K562 (cell line): ENCODE results near the gene KRTCAP2. TPM values are rescaled to one million over a fixed set of nuclear protein-coding genes. Genes with fewer than 3 reads are reported as not detected.

ENCODE experiments used
- ARNT ChIP-seq, 2 experiments: fragments of 450-650 bp; IDR thresholded peaks; 2 replicates each; pipeline ENCODE4 v1.6.1; 2016; ENCODE audit warnings: mild to moderate bottlenecking in 1 of 2
- GMEB1 ChIP-seq: fragments of 250-450 bp; sonication (Bioruptor Pico); IDR thresholded peaks from 2 replicates; pipeline ENCODE4 v1.4.0; 2020; ENCODE audit warnings: mild to moderate bottlenecking
- HMBOX1 ChIP-seq: sonication (generic); IDR thresholded peaks from 2 replicates; pipeline ENCODE4 v1.6.1; 2016
- HNRNPUL1 ChIP-seq: fragments of 200-400 bp; formaldehyde crosslinking; IDR thresholded peaks from 2 replicates; pipeline ENCODE4 v1.6.1; 2017; ENCODE audit warnings: low read length
- MTA1 ChIP-seq: fragments of 450-650 bp; IDR thresholded peaks from 2 replicates; pipeline ENCODE4 v1.6.1; 2017; ENCODE audit warnings: borderline replicate concordance
- NFE2L1 ChIP-seq: fragments of 450-650 bp; IDR thresholded peaks from 2 replicates; pipeline ENCODE4 v1.6.1; 2016; ENCODE audit warnings: missing genetic modification characterization, low read depth, mild to moderate bottlenecking, missing compliant biosample characterization, moderate library complexity, borderline replicate concordance
- PTTG1 ChIP-seq: fragments of 450-650 bp; IDR thresholded peaks from 2 replicates; pipeline ENCODE4 v1.6.1; 2016; ENCODE audit warnings: low read depth, mild to moderate bottlenecking, missing genetic modification characterization, missing compliant biosample characterization
- SIRT6 ChIP-seq: IDR thresholded peaks from one replicate; pipeline ENCODE4 v1.6.1; 2012; ENCODE audit warnings: low read depth, mild to moderate bottlenecking, control low read depth, inconsistent platforms, low read length, moderate library complexity
- ZBTB26 ChIP-seq: fragments of 450-650 bp; formaldehyde crosslinking; IDR thresholded peaks from 2 replicates; pipeline ENCODE4 v1.4.0; 2022; ENCODE audit warnings: missing genetic modification characterization
- ZFX ChIP-seq: sonication (generic); formaldehyde crosslinking; IDR thresholded peaks from 2 replicates; pipeline ENCODE4 v1.8.0; 2022; ENCODE audit warnings: mild to moderate bottlenecking, missing genetic modification reagents, moderate library complexity
- ZNF23 ChIP-seq: fragments of 250-450 bp; sonication (Bioruptor Pico); IDR thresholded peaks from 2 replicates; pipeline ENCODE4 v1.4.0; 2020; ENCODE audit warnings: mild to moderate bottlenecking
- ZNF24 ChIP-seq: fragments of 450-650 bp; IDR thresholded peaks from 2 replicates; pipeline ENCODE4 v1.6.1; 2016
- ZNF518B ChIP-seq: fragments of 250-450 bp; sonication (Bioruptor Pico); IDR thresholded peaks from 2 replicates; pipeline ENCODE4 v1.5.0; 2021; ENCODE audit warnings: mild to moderate bottlenecking, moderate library complexity
- ZNF609 ChIP-seq: sonication (generic); formaldehyde crosslinking; IDR thresholded peaks from 2 replicates; pipeline ENCODE4 v1.8.1; 2023; ENCODE audit warnings: missing genetic modification reagents, mild to moderate bottlenecking, borderline replicate concordance
- ZNF75A ChIP-seq: fragments of 450-650 bp; formaldehyde crosslinking; IDR thresholded peaks from 2 replicates; pipeline ENCODE4 v1.4.0; 2020; ENCODE audit warnings: mild to moderate bottlenecking
- polyA plus RNA-seq, 8 experiments: library from polyadenylated mRNA; depleted of rRNA in 4 of 8; stranded (reverse) in 5 of 8; unstranded in 3 of 8; fragments of >200 nt; fragmentation: Nextera tagmentation in 2 of 8; fragmentation: Illumina TruSeq in 1 of 8; extraction: Ambion mirVana in 2 of 8; extraction: Trizol in 1 of 8; gene quantifications; 2 replicates each; pipeline versions ENCODE4 v1.2.1 to v1.2.3, GENCODE V29; 2011 to 2014; ENCODE audit warnings: inconsistent platforms in 1 of 8, missing spikeins in 1 of 8
- total RNA-seq, 7 experiments: library from RNA; depleted of rRNA in 6 of 7; stranded (reverse); fragments of >200 nt in 6 of 7; fragmentation: Illumina TruSeq in 2 of 7; extraction: Trizol in 2 of 7; gene quantifications; 2 replicates each; pipeline versions ENCODE4 v1.2.1 to v1.2.3, GENCODE V29; 2011 to 2021; ENCODE audit warnings: low replicate concordance in 1 of 7

KRTCAP2 gene
- total and polyA plus RNA-seq, 9 of the 15 experiments (the other 6 are each of a cell fraction or from before 2014, with no cell fraction given), result 126 to 436 (median 244) TPM

- TF ChIP-seq ZNF75A (CRISPR knock-in tag), result no peak
- TF ChIP-seq HNRNPUL1, result no peak
- no peak for TF ChIP-seq ZNF24
- TF ChIP-seq MTA1, result no peak
- TF ChIP-seq PTTG1 (tag), result no peak
- TF ChIP-seq GMEB1, result no peak
- no peak for TF ChIP-seq ZFX
- TF ChIP-seq ZNF518B (CRISPR knock-in tag), result no peak
- TF ChIP-seq HMBOX1, result peak; percentile 36; the same call in 1 of the 2 replicates
- no peak for TF ChIP-seq SIRT6
- TF ChIP-seq NFE2L1 (tag), result no peak
- TF ChIP-seq ZNF609, result no peak
- no peak for TF ChIP-seq ZBTB26 (CRISPR knock-in tag)
- no peak for TF ChIP-seq ZNF23
- TF ChIP-seq ARNT (IDR thresholded peaks at IDR 0.05), result 0 out of 4 replicates have a peak, but pooled peaks have one; percentile 41 to 59
These were observed 34.0 kb upstream of the KRTCAP2 start (continued) for GRCh38 chr1:155206891-155207805.
